Activated naive CD8-positive, alpha-beta T cell (primary cell): ENCODE results near the gene MAP1A.

Experiments used
- H3K27ac Mint-ChIP-seq: one replicate; pipeline ENCODE4 v1.8.0; 2021; ENCODE audit warnings: mixed read lengths
- H3K27me3 Mint-ChIP-seq: one replicate; pipeline ENCODE4 v1.8.0; 2021; ENCODE audit warnings: mixed read lengths
- H3K36me3 Mint-ChIP-seq: one replicate; pipeline ENCODE4 v1.8.0; 2021; ENCODE audit warnings: mixed read lengths
- H3K4me1 Mint-ChIP-seq: one replicate; pipeline ENCODE4 v1.8.0; 2021; ENCODE audit warnings: low read depth, mixed read lengths
- H3K4me3 Mint-ChIP-seq: one replicate; pipeline ENCODE4 v1.8.0; 2021; ENCODE audit warnings: mild to moderate bottlenecking, mixed read lengths
- H3K9me3 Mint-ChIP-seq: one replicate; pipeline ENCODE4 v1.8.0; 2021; ENCODE audit warnings: low read depth, mixed read lengths

The MAP1A gene

DNA sequence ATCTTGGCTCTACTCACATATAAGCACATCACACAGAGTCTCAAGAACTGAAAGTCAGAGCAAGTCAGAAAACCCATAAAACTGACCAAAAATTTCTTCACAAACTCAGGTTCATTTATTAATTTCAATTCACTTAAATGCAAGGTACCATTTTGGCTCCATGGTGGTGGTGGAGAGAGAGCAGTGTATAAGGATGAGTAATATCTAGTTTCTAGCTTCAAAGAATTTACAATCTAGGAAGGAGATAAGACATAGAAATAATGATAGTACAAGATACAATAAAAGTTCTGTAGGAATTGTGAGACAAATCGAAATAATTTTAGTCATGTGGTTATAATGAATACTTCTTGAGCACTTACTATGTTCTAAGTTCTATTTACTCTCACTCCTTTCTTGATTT lies 17.8 kb upstream of the MAP1A start:
- Mint-ChIP-seq H3K27ac (no peak overlapping the region), H3K36me3 (peaks cover 2% of the 10 kb centered on the region), H3K4me3 (no peak overlapping the region), H3K27me3 (no peaks in the 10 kb centered on the region), H3K4me1 (no peaks in the 10 kb centered on the region), H3K9me3 (no peaks in the 10 kb centered on the region)

GRCh38 chr15:43505738-43506137 lies 11.7 kb upstream of the MAP1A start:
- H3K9me3 Mint-ChIP-seq, result no peaks in the 10 kb centered on the region

DNA sequence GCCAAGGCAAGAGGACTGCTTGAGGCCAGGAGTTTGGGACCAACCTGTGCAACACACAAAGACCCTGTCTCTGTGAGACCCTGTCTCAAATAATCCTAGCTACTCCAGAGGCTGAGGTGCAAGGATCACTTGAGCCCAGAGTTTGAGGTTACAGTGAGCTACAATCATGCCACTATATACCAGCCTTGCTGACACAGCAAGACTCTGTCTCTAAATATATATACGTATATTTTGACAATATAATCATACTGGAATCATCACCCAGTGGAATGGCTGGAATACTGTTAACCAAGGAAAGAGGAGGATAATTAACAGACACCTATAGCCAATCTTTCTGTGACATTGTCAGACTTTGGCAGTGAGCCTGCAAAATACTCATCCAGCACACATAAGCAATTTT lies 9.0 kb upstream of the MAP1A start:
- Mint-ChIP-seq H3K36me3 (no peaks in the 10 kb centered on the region), H3K4me3 (no peak overlapping the region), H3K27ac (no peak overlapping the region), H3K27me3 (no peaks in the 10 kb centered on the region), H3K4me1 (peaks cover 22% of the 10 kb centered on the region), H3K9me3 (no peaks in the 10 kb centered on the region)

More at GRCh38 chr15:43505738-43506137, 11.7 kb upstream of the MAP1A start:
- no peaks in the 10 kb centered on the region for H3K27me3 Mint-ChIP-seq
- peaks cover 13% of the 10 kb centered on the region for H3K4me1 Mint-ChIP-seq
- H3K4me3 Mint-ChIP-seq, result no peak overlapping the region
- H3K27ac Mint-ChIP-seq, result no peak overlapping the region
- no peaks in the 10 kb centered on the region for H3K36me3 Mint-ChIP-seq

DNA sequence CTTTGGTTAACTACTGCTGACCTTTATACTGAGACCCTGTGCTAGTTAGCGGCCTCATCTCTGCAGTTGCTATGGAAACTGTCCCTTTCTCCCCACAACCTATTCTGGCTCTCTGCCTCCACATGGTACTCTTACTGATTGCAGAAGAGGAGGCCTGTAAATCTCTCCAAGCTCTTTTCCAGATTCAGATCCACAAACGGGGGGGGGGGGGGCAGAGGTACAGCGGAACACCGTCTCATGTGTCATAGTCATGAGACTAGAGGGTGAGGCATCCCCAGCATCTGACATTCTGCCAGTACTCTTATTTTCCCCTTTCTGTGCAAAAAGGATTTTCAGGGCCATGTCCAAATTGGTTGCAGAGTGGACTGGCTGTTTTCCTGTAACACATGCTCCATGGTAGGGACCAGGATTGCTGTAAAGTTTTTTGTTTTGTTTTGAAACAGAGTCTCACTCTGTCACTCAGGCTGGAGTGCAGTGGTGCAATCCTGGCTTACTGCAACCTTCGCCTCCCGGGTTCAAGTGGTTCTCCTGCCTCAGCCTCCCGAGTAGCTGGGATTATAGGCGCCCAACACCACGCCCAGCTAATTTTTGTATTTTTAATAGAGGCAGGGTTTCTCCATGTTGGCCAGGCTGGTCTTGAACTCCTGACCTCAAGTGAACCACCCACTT lies 8.3 kb upstream of the MAP1A start:
- Mint-ChIP-seq H3K27me3 (no peaks in the 10 kb centered on the region), H3K9me3 (no peaks in the 10 kb centered on the region), H3K27ac (no peak overlapping the region), H3K4me1 (peaks cover 28% of the 10 kb centered on the region), H3K36me3 (no peaks in the 10 kb centered on the region), H3K4me3 (no peak overlapping the region)

DNA sequence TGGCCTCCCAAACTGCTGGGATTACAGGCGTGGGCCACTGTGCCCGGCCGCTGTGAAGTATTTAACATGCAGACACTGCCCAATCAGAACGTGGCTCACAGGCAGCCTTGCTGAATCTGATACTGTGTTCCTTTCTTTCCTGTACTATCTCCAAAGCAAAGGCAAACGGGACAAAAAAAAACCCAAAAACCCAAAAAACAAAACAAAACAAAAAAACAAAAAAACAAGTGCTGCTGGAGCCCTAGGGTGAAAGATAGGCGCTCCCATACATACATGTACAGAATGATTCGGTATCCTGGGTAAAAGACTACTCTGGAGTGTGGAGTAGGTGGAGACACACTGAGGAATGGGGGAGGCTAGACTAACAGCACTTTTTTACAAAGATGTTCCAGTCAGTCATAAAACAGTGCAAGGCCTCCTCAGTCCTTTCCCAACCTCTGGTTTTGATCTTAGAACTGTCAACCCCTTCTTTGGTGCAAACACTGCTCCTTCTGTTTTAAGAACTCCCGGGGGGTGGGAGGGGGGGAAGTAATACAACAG lies 7.7 kb upstream of the MAP1A start:
- Mint-ChIP-seq H3K4me1 (peaks cover 32% of the 10 kb centered on the region), H3K36me3 (no peaks in the 10 kb centered on the region), H3K4me3 (peak overlapping the region; percentile 93), H3K27ac (peak overlapping the region; percentile 64), H3K27me3 (no peaks in the 10 kb centered on the region), H3K9me3 (no peaks in the 10 kb centered on the region)

- Mint-ChIP-seq H3K4me1 (peaks cover 32% of the 10 kb centered on the region), H3K27ac (peak overlapping the region; percentile 90), H3K27me3 (no peaks in the 10 kb centered on the region), H3K9me3 (no peaks in the 10 kb centered on the region), H3K4me3 (peak overlapping the region; percentile 93), H3K36me3 (no peaks in the 10 kb centered on the region)
These were observed 7.0 kb upstream of the MAP1A start for GRCh38 chr15:43510200-43511011.

- H3K27ac Mint-ChIP-seq, result no peak overlapping the region
- no peaks in the 10 kb centered on the region for H3K36me3 Mint-ChIP-seq
- peaks cover 37% of the 10 kb centered on the region for H3K4me1 Mint-ChIP-seq
- H3K4me3 Mint-ChIP-seq, result peak overlapping the region; percentile 93
- no peaks in the 10 kb centered on the region for H3K9me3 Mint-ChIP-seq
- no peaks in the 10 kb centered on the region for H3K27me3 Mint-ChIP-seq
These were observed 6.2 kb upstream of the MAP1A start for GRCh38 chr15:43511012-43511885.

GRCh38 chr15:43513550-43513949 lies 3.9 kb upstream of the MAP1A start:
- Mint-ChIP-seq H3K36me3 (no peaks in the 10 kb centered on the region), H3K4me1 (peaks cover 54% of the 10 kb centered on the region), H3K4me3 (no peak overlapping the region), H3K27me3 (no peaks in the 10 kb centered on the region), H3K27ac (no peak overlapping the region), H3K9me3 (no peaks in the 10 kb centered on the region)

- no peaks in the 10 kb centered on the region for H3K9me3 Mint-ChIP-seq
- no peak overlapping the region for H3K27ac Mint-ChIP-seq
- no peaks in the 10 kb centered on the region for H3K27me3 Mint-ChIP-seq
- no peak overlapping the region for H3K4me3 Mint-ChIP-seq
- peaks cover 52% of the 10 kb centered on the region for H3K4me1 Mint-ChIP-seq
- H3K36me3 Mint-ChIP-seq, result no peaks in the 10 kb centered on the region
These were observed 3.0 kb upstream of the MAP1A start for GRCh38 chr15:43514241-43515057.

GRCh38 chr15:43515741-43516140 lies 1.7 kb upstream of the MAP1A start:
- H3K36me3 Mint-ChIP-seq, result no peaks in the 10 kb centered on the region
- no peaks in the 10 kb centered on the region for H3K9me3 Mint-ChIP-seq

GRCh38 chr15:43516185-43516584 lies 1.2 kb upstream of the MAP1A start:
- no peaks in the 10 kb centered on the region for H3K9me3 Mint-ChIP-seq
- no peak overlapping the region for H3K27ac Mint-ChIP-seq
- H3K36me3 Mint-ChIP-seq, result no peaks in the 10 kb centered on the region
- peaks cover 42% of the 10 kb centered on the region for H3K4me1 Mint-ChIP-seq
- no peak overlapping the region for H3K4me3 Mint-ChIP-seq
- H3K27me3 Mint-ChIP-seq, result no peaks in the 10 kb centered on the region

More at GRCh38 chr15:43515741-43516140, 1.7 kb upstream of the MAP1A start:
- Mint-ChIP-seq H3K4me3 (no peak overlapping the region), H3K27ac (no peak overlapping the region), H3K4me1 (peaks cover 44% of the 10 kb centered on the region), H3K27me3 (no peaks in the 10 kb centered on the region)

- Mint-ChIP-seq H3K36me3 (no peaks in the 10 kb centered on the region), H3K4me1 (peaks cover 37% of the 10 kb centered on the region), H3K9me3 (no peaks in the 10 kb centered on the region), H3K27me3 (no peaks in the 10 kb centered on the region), H3K27ac (no peak overlapping the region), H3K4me3 (peak overlapping the region; percentile 79)
These were observed 531 bp upstream of the MAP1A start for GRCh38 chr15:43516801-43517353.

GRCh38 chr15:43518197-43518761 lies 871 bp downstream of the MAP1A start:
- Mint-ChIP-seq H3K9me3 (no peaks in the 10 kb centered on the region), H3K4me1 (peaks cover 35% of the 10 kb centered on the region), H3K36me3 (no peaks in the 10 kb centered on the region), H3K4me3 (peak overlapping the region; percentile 79), H3K27me3 (no peaks in the 10 kb centered on the region), H3K27ac (no peak overlapping the region)
